C4-2B (cell line): Measurements from ENCODE around the gene KRT12.
"Not testable (repeated sequence)": the region's sequence is repeated elsewhere in the genome, so short reads cannot be mapped to it uniquely, and the experiment has no call there.

Experiments
- H3K27ac ChIP-seq: fragments of 450-650 bp; 2 replicates; pipeline ENCODE4 v1.5.1; 2017
- ZFX ChIP-seq: fragments of 450-650 bp; IDR thresholded peaks from 2 replicates; pipeline ENCODE4 v1.6.1; 2017
- TF ChIP-seq, protein P1 (sequence below): fragments of 450-650 bp; conservative IDR thresholded peaks from 2 replicates; pipeline ENCODE4 v1.5.1; 2017; ENCODE audit warnings: mild to moderate bottlenecking

The KRT12 gene

DNA sequence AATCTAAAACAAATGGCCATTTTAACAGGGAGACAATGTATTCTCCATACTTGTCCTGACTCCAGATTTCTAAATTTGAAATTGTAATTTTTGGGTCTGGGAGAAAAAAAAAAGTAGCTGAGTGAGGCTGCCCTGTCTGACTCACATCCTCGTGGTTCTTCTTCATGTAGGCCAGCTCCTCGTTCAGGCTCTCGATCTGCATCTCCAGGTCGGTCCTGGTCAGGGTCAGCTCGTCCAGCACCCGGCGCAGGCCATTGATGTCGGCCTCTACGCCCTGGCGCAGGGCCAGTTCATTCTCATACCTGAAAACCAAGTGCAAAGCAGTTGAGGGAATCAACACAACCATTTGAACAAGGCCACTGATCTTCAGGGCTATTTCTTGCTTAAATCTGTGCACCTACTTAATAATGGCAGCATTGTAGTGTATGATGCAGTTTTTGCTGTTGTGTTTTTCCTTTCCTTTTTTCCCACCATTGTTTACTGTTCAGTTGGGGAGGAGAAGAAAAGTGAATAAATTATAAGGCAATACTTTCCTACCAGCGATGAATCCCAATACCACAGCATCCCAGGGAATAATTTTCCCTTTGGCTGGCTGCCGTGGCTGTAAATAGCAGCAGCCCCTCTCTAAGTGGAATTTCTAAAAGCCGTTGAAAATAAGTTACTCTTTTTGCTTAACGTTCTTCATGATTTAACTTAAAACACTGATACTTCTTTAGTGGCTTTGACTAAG is 2.2 kb downstream of the KRT12 start:
- TF ChIP-seq ZFX = no peak
- TF ChIP-seq, protein P1, sequence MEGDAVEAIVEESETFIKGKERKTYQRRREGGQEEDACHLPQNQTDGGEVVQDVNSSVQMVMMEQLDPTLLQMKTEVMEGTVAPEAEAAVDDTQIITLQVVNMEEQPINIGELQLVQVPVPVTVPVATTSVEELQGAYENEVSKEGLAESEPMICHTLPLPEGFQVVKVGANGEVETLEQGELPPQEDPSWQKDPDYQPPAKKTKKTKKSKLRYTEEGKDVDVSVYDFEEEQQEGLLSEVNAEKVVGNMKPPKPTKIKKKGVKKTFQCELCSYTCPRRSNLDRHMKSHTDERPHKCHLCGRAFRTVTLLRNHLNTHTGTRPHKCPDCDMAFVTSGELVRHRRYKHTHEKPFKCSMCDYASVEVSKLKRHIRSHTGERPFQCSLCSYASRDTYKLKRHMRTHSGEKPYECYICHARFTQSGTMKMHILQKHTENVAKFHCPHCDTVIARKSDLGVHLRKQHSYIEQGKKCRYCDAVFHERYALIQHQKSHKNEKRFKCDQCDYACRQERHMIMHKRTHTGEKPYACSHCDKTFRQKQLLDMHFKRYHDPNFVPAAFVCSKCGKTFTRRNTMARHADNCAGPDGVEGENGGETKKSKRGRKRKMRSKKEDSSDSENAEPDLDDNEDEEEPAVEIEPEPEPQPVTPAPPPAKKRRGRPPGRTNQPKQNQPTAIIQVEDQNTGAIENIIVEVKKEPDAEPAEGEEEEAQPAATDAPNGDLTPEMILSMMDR = no peak
- no peak overlapping the region for H3K27ac ChIP-seq

DNA sequence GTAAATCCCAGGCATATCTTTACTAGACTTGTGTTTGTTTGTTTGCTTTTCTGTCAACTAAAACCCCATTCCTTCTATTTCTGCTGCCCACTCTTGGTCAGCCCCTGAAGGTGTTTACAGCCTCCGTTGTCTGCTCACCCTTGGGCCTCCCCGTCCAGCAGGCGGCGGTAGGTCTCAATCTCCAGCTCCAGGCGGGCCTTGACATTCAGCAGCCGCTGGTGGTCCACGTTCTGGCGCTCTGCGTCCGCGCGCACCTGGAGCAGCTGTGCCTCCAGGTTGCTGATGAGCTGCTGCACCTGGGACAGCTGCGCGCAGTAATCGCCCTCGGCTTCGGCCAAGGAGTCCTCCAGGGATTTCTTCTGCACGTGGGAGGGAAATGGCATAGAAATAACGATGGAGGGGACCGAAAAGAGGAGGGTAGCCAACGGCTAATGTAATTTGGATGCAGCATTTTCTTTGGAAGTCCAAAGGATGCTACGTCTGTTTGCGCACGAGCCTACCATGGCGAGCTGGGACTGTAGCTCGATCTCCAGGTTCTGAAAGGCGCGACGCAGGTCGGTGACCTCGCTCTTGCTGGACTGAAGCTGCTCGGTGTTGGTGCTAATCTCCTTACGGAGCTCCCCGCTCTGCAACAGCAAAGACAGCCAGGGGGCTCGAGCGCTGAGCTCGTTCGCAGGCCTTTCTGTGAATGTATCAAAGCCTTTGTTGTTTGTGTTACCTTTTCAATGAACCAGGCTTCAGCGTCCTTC is 3.9 kb downstream of the KRT12 start:
- H3K27ac ChIP-seq = no peak overlapping the region
- TF ChIP-seq, protein P1 = peak; percentile 34
- no peak for TF ChIP-seq ZFX

DNA sequence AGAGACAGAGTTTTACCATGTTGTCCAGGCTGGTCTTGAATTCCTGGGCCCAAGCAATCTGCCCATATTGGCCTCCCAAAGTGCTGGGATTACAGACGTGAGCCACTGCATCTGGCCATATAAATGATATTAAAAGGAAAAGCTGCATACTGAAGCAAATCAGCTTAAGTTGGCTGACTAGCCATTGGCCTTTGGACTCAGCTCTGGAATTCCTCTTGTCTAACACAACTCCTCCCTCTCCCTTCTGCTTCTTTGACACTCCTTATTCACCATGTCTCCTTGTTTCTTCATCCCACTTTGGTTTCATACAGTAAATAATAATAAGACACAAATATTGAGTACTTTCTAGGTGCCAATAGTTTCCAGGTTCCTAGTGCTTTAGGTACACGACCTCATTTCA is 7.5 kb downstream of the KRT12 start:
- TF ChIP-seq, protein P1 = no peak
- no peak for TF ChIP-seq ZFX
- H3K27ac ChIP-seq = no peak overlapping the region

DNA sequence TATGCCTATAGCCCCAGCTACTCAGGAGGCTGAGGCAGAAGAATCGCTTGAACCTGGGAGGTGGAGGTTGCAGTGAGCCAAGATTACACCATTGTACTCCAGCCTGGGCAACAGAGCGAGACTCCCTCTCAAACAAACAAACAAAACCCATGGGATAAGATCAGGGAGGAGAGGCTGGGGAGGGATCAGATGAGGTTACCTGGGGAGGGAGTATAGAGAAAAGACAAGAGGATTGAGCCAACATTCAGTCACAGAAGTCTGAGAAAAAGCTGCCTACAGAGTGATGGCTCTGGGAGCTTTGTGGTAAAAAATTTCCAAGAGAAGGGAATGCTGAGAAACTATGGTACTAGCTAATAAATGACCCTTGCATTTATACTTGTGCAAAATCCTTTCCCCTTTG is 8.4 kb downstream of the KRT12 start:
- H3K27ac ChIP-seq = not testable (repeated sequence)

DNA sequence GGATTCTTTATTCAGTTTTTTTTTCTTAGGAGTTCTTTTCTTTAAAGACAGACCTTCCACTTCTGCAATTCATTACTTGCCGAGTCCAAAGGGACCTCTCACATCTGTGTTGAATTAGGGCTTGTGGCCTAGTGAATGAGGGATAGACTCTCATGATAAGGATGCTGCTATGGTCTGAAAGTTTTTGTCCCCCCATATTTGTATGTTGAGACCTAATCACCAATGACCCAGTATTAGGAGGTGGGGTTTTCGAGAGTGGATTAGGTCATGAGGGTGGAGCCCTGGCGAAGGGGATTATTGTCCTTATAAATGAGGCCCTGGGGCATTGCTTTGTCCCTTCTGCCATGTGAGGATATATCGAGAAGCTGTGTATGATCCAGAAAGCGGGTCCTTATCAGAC is 9.5 kb downstream of the KRT12 start:
- TF ChIP-seq, protein P1 = no peak
- no peak for TF ChIP-seq ZFX
- no peak overlapping the region for H3K27ac ChIP-seq

DNA sequence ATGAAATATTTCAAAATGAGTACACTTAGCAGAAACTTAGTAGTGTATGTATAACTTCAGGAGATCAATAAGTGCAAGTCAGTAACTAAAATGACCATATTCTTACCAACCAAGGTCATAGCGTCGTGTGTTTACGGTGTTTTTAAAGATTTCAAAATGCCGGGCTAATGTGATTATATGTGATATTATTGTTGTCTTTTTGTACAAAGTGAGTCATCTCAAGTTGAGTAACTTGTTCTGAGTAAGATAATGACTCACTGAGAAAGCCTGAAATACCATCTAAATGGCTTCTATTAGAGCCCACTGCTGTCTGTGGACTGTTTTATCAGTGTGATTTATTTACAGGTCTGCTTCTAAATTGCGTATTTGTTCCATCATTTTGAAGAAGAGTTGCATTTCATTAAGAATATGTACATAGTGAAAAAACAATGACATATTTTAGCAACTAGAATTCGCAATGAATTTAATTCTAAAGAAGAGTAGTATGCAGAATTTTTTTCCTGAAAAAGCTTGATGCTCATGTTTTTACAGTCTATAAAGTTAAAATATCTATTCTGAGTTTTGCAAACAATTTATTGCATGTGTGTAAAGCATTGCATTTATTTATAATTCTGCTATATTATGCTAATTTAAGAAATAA is 12.7 kb downstream of the KRT12 start:
- H3K27ac ChIP-seq = no peak overlapping the region

DNA sequence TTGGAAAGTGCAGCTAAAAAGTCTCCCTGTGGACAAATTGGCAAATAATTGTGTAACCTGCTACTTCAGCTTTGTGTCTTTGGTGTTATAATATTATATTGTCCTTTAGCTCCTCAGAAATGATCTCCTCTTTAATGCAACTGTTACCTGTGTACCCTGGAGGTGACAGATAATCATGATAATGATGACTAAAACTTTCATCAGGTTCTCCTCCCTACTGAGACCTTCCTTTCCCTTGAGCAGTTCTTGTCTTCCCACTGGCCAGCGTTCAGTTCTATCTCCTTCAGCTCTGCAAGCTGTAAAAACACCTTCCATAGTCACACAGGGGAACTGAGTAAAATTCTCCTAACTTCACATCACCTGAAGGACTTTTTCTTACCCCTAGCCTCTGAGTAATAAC is 14.7 kb downstream of the KRT12 start:
- H3K27ac ChIP-seq = no peak overlapping the region
- TF ChIP-seq, protein P1 = no peak
- no peak for TF ChIP-seq ZFX

More for the DNA sequence above, 12.7 kb downstream of the KRT12 start:
- no peak for TF ChIP-seq ZFX
- TF ChIP-seq, protein P1 = no peak
